ENCODE data around the gene CTTNBP2.

The CTTNBP2 gene, protein sequence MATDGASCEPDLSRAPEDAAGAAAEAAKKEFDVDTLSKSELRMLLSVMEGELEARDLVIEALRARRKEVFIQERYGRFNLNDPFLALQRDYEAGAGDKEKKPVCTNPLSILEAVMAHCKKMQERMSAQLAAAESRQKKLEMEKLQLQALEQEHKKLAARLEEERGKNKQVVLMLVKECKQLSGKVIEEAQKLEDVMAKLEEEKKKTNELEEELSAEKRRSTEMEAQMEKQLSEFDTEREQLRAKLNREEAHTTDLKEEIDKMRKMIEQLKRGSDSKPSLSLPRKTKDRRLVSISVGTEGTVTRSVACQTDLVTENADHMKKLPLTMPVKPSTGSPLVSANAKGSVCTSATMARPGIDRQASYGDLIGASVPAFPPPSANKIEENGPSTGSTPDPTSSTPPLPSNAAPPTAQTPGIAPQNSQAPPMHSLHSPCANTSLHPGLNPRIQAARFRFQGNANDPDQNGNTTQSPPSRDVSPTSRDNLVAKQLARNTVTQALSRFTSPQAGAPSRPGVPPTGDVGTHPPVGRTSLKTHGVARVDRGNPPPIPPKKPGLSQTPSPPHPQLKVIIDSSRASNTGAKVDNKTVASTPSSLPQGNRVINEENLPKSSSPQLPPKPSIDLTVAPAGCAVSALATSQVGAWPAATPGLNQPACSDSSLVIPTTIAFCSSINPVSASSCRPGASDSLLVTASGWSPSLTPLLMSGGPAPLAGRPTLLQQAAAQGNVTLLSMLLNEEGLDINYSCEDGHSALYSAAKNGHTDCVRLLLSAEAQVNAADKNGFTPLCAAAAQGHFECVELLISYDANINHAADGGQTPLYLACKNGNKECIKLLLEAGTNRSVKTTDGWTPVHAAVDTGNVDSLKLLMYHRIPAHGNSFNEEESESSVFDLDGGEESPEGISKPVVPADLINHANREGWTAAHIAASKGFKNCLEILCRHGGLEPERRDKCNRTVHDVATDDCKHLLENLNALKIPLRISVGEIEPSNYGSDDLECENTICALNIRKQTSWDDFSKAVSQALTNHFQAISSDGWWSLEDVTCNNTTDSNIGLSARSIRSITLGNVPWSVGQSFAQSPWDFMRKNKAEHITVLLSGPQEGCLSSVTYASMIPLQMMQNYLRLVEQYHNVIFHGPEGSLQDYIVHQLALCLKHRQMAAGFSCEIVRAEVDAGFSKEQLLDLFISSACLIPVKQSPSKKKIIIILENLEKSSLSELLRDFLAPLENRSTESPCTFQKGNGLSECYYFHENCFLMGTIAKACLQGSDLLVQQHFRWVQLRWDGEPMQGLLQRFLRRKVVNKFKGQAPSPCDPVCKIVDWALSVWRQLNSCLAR (N-terminal part only)

DNA sequence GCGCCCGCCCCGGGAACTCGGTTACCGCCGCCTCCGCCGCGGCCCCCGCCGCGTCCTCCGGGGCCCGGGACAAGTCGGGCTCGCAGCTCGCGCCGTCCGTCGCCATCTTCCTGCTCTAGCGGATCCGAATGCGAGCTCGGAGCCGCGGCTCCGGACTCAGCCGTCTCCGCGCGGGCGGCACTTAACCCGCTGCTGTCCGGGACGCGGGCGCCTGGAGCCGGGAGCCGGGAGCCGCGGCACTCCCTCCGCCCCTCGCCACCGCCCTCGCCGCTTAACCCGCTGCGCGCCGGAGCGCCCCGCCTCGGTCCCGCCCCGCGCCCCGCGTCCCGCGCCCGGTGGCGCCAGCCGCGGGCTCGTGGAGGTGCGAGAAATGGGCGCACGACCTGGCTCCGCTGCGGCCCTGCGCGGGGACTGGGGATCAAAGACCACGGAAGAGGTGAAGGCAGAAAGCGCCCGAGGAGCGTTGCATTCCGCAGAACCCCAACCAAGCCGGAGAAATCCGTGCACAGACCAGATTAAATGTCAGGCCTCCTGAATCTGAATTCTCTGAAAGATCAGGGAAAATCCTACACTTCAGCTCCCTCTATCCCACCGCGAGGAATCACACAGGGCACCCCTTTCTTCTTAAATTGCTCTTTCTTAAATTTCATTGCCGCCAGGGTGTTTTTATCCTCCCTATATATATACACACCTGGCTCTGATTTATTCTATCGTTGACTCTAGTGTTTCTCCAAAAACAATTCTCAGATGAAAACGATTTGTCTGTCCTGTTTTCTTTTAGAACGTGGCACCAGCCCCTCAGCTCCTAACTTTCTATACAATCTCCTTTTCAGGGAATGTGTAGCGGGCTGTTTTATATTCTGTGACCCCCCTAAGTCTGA, at the start of gene CTTNBP2:
Gene CTTNBP2 (minus strand): TSS at position 132 of the 881 bp plus-strand sequence. CDS start 26 bp downstream, at position 106.
- no peak for DNase-seq (ENCODE audit: low read depth)

DNA sequence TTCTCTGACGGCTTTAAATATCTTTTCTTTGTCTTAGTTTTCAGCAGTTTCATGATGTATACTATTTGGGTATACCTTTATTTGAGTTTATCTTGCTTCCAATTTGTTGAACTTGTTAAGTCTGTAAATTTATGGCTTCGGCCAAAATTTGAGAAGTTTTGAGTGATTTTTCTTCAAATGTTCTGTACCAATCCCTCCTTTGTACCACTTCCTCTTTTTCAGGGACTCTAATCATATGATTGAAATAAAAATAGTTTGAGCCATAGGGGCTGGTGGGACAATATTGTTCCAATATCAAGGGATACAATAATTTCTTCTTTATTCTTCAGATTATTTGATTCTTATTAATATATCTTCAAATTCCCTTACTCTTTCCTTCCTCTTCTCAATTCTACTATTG, 43.1 kb upstream of the CTTNBP2 start:
- no peak for DNase-seq (ENCODE audit: low read depth)

GRCh38 chr7:117912421-117912820, 39.2 kb upstream of the CTTNBP2 start:
- no peak for DNase-seq (ENCODE audit: low read depth)

GRCh38 chr7:117908031-117908795, 35.0 kb upstream of the CTTNBP2 start:
- DNase-seq (ENCODE audit: low read depth), result no peak

- DNase-seq (ENCODE audit: low read depth), result no peak
These were observed 33.9 kb upstream of the CTTNBP2 start for GRCh38 chr7:117907049-117907640.

- no peak for DNase-seq (ENCODE audit: low read depth)
These were observed 29.2 kb upstream of the CTTNBP2 start for GRCh38 chr7:117902314-117902889.

DNA sequence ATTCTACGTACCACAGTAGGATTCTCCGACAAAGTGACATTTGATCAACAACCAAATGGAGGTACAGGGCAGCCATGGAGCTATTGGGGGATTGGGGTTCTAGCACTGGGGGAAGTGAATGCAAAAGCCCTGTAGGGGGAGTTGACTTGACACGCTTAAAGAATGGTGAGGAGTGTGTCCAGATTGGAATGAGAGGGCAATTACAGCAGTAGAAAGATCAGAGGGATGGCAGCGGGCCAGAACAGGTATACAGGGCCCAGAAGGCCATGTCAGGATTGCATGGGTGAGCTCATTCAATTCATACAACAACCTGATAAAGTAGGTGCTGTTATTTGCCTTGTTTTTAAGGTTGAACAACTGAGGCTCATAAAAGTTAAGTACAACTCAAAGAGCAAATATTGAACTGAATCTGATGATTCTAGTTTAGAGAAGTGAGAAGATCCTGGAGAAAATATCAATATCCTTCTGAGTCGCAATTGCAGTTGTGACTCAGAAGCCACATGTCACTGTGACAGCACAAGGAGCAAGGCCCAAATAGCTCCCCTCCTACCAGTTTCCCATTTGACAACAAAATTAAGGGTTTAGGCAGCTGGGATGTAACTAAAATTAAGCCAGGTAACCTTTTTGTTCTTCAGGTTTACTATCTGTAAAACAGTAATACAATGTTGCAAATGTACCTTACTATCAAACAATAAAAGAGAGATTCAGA, 28.0 kb upstream of the CTTNBP2 start:
- DNase-seq (ENCODE audit: low read depth), result no peak

- DNase-seq (ENCODE audit: low read depth), result no peak
These were observed 23.1 kb upstream of the CTTNBP2 start for GRCh38 chr7:117896339-117896738.

DNA sequence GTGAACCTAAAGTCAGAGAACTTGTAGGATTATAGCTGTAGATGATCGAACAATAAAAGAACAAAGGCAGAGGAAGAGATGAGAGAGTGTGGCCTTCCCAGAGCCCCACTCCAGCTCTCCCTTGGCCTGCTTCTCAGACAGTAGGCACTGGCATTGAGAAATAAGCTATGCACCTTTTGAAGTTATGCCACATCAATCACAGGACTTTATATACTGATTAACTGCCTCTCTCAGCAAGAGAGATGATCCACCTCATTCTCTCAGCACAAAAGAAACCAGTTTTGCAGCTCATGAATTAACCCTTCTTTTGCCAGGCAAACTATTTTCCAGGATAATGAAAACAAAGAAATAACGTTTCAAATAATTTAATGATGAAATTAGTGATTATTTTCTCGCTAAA, 22.0 kb upstream of the CTTNBP2 start:
- DNase-seq (ENCODE audit: low read depth), result no peak

DNA sequence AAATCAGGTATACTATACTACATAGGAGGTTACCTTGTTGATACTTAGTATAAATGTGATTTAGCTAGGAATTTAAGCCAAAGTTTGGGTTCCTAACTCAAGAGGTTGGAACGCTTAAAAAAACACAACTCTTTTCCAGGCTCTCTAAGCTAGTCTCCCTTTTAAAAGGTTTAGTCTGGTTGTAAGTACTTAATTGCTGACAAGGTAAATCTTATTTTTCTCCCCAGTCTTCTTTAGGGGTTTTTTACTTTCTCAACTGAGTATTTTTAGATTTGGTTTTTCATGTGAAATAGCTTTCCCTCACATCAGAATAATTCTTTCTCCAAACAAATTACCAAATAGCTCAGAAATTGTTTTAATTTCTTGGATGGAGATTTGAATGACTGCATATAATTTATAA, 20.8 kb upstream of the CTTNBP2 start:
- DNase-seq (ENCODE audit: low read depth), result no peak

- no peak for DNase-seq (ENCODE audit: low read depth)
These were observed 19.6 kb upstream of the CTTNBP2 start for GRCh38 chr7:117892821-117893220.

DNA sequence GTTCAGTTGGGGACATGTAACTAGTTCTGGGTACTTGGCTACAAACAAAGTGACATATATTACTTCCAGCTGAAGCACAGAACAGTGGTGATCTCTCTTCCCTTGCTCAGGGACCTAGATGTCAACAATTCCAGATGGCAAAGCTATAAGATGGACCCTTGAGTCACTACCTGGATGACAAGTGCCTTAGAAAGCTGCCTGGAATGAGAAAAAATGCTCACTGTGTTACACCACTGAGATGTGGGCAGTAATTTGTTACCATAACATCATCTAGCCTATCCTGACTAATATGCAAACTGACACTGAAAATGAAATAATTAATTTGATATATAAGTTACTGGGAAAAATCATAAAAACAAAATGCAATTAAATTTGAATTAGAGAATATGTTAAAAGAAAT, 16.4 kb upstream of the CTTNBP2 start:
- DNase-seq (ENCODE audit: low read depth), result no peak

DNA sequence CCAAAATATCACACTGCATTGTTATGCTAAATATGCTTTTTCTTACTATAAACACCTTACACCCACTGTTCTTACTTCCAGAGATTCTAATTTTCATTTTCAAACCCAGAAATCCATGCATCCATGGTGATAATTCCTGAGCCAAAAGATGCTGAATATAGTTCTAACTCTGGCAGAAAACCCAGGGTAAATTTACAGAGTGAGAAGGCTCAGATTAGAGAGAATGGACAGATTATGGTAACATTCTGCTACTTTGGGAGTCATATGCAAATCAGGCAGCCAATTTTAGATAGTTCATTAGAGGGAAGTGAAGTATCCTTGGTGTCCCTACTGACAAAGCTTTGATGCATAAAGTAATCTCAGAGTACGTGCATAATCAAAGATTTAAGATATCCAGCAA, 15.4 kb upstream of the CTTNBP2 start:
- DNase-seq (ENCODE audit: low read depth), result no peak

GRCh38 chr7:117882594-117882993, 9.4 kb upstream of the CTTNBP2 start:
- no peak for DNase-seq (ENCODE audit: low read depth)

DNA sequence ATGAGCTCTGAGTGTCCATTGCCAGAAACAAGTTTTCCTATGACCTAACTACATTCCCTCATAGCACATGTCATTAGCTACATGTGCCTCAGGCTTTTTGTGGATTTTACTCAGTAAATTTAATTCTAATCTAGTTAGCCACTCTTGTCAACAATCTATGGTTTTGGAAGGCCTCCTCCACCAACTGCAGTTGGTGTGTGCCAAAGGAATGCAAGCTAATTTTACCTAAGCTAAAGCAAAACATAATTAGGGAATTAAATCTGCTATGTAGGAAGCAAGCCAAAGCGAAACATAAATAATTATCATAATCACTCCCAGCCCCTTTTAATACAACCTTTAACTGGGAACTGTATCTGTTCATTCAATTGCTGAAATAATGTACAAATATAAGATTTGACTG, 3.5 kb upstream of the CTTNBP2 start:
- no peak for DNase-seq (ENCODE audit: low read depth)

GRCh38 chr7:117875566-117875965, 2.3 kb upstream of the CTTNBP2 start:
- DNase-seq (ENCODE audit: low read depth), result no peak

DNA sequence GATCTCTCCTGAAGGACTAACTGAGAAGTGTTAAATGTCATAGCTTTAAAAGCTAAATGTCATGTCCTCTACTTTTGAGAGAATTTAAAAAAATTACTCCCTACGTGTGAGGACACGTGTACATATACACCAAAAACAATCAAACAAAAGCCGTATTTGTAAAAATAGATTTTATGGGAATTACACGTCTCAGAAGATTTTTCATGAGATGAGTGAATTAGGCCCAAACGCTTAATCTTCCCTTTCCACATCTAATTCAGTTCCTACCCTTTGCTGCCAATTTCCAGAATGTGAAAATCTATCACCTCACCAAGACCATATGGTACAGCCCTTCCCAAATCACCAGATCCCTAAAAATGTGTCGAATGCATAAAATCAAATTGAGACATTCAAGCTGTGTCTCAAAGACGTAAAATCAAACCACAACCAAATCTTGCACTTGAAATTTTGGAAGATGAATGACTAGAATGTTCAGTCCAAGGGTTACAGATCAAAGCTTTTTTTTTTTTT, 1.0 kb upstream of the CTTNBP2 start:
- no peak for DNase-seq (ENCODE audit: low read depth)

GRCh38 chr7:117872561-117873309, 506 bp downstream of the CTTNBP2 start:
- no peak for DNase-seq (ENCODE audit: low read depth)

Data from HS-27A (cell line).